HG03095 (cell line): ENCODE results near the gene TMEM62.
A peak's percentile ranks its signal among the peaks of the same experiment; 100 is the strongest.

Experiments
- ATAC-seq: cut with Tn5 transposase; IDR thresholded peaks from one replicate; pipeline ENCODE4 v1.9.1; 2021; ENCODE audit warnings: moderate library complexity; ENCODE audit not compliant: unreplicated experiment

TMEM62 gene

GRCh38 chr15:43133430-43134156 is at the start of gene TMEM62:
Gene TMEM62, plus strand, starts transcription at chr15:43133586. Its CDS starts 217 bp downstream, at chr15:43133803.
- peak; percentile 85 for ATAC-seq

GRCh38 chr15:43085921-43086320 is 47.5 kb upstream of the TMEM62 start:
- ATAC-seq: no peak

DNA sequence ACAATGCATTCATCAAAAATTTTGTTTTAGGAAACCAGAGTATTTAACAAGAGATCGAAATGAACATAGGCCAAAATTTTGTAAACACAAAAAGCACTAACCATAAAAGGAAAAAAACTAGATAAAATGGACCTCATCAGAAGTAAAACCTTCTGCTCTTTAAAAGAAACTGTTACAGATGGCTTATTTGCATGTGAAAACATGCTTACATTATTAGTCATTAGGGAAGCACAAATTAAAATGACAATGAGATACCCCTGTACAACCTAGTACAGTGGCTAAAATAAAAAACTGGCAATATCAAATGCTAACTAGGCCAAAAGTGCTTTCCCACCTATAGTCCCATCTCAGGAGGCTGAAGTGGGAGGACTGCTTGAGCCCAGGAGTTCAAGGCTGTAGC is 46.8 kb upstream of the TMEM62 start:
- ATAC-seq: no peak

DNA sequence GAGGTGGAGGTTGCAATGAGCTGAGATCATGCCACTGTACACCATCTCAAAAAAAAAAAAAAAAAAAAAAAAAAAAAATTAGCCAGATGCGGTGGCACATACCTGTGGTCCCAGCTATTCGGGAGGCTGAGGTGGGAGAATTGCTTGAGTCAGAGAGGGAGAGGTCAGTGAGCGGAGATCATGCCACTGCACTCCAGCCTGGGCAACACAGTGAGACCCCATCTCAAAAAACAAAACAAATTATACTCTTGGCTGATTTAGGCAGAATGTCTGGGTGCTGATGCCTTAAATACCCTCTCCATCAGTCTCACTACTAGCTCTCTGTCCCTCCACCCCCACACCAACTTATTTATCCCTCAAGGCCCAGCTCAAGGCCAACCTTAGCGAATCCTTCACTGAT is 41.5 kb upstream of the TMEM62 start:
- no peak for ATAC-seq

DNA sequence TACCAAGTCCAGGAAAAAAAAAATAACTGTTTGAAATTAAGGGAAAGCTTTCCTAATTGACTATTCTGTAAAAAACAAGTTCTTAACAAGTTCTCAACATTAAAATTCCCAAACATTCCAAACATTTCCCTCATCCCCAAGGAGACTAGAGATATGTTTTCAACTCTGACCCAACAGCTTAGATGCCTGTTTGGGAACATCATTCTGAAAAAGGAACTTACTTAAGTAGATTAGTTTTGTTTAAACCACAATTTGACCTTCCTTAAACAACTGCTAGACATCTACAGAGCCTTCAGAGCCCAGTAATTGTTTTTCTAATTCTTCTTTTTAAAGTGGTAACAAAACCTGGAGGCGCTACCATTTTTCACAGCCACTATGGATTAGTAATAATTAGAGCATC is 40.4 kb upstream of the TMEM62 start:
- no peak for ATAC-seq

- no peak for ATAC-seq
Measured at GRCh38 chr15:43094416-43095030, 38.9 kb upstream of the TMEM62 start.

- ATAC-seq: no peak
Measured at GRCh38 chr15:43095243-43095642, 38.1 kb upstream of the TMEM62 start.

DNA sequence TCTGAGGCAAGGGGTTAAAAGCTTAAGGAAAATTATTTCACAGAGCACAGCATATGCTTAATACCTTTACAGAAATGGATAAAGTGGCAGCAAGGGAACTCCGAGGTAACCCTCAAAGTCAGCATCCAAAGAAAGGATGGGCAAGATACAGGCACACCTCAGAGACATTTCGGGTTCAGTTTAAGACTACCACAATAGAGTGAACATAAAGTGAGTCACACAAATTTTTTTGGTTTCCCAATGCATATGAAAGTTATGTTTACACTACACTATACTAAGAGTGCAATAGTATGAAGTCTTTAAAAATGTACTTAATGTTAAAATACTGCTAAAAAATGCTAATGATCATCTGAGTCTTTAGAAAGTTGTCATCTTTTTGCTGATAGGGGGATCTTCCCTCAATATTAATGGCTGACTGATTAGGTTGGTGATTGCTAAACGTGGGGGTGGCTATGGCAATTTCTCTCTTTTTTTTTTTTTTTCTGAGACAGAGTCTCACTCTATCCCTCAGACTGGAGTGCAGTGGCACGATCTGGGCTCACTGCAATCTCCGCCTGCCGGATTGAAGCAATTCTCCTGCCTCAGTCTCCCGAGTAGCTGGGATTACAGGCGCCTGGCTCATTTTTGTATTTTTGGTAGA is 37.6 kb upstream of the TMEM62 start:
- no peak for ATAC-seq

GRCh38 chr15:43096411-43096810 is 37.0 kb upstream of the TMEM62 start:
- ATAC-seq: no peak

- no peak for ATAC-seq
Measured at GRCh38 chr15:43099105-43099845, 34.1 kb upstream of the TMEM62 start.

- no peak for ATAC-seq
Measured at GRCh38 chr15:43100971-43101370, 32.4 kb upstream of the TMEM62 start.

GRCh38 chr15:43102187-43102586 is 31.2 kb upstream of the TMEM62 start:
- ATAC-seq: no peak

DNA sequence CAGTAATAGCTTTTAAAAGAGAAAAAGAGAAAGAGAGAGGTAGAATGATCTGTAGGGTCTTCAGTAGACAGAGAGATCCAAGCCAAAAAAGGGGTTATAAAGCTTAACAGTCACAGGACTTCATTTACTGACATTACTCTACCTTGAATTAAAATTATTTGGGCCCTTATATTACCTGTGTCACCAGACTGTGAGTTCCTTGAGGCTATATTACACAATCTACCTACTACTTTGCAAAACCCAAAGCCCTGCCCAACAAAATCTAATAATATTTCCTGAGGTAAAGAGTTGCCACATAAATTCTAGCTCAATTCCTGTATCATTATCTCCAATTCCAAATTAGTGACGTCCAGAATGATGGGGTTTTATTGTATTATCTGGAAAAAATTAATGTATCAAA is 29.5 kb upstream of the TMEM62 start:
- ATAC-seq: no peak

GRCh38 chr15:43104426-43104825 is 29.0 kb upstream of the TMEM62 start:
- ATAC-seq: no peak

DNA sequence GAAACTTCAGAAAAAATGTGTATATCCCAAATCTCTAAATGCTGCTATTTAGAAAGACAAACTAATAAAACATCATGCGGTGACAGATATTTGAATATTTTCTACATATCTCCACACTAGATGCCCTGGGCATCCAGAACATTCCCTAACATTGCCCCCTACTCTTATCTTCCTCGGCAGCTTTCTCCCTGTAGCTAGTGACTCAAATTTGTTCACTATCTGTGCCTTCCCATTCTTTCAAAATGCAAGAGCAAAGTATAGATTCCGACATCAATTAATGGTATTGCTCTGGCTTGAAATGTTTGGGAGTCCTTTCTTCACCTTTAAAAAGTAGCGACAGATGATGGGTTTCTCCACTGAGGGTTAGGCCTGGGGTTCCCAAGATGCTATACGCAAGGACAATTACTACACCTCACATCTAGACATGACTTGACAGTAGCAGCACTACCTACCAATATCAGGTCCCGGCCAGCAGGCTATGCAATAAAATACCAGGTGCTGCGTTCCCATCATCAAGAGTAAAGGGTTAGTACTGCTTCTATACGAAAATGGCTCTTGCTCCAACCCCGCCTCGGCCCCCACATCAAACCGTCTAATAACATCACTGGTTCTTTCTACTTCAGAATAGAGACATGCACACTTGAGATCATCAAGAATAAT is 28.2 kb upstream of the TMEM62 start:
- peak; percentile 24 for ATAC-seq

DNA sequence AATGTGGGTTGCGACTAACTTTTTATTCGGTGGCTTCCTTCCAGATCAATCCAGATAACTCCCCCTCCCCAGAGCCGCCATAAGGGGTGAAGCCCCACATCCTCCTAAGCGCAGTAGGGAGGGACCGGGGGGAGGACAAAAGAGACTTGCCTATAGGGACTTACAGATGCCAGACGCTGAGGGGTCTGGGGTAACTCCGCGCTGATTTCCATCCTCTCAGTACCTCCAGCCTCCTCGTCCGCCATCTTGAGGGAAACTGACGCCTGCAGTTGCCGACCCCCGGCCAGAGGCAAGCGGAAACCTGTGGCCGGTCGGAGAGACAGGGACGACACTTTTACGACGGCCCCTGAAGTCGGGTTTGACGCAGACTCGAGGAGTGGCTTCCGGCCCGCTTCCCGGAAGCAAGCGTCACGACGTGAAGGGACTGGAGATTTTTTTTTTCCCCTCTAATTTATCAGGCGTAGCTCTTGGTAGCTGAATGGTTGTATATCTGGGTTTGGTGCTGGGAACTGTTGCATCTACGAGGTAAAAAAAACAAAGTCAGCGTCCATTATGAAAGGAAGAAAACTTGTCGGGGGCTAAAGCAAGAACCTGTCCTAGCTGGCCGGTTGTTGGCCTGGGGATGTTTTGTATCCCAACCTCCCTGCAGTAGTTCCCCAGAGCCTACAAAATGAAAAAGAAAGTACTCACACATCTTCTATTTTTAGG is 27.5 kb upstream of the TMEM62 start, which contains the start of gene UBR1:
Gene UBR1 (minus strand): TSS at position 261 of the 708 bp plus-strand sequence. CDS start 16 bp downstream, at position 245.
- ATAC-seq: peak; percentile 81

DNA sequence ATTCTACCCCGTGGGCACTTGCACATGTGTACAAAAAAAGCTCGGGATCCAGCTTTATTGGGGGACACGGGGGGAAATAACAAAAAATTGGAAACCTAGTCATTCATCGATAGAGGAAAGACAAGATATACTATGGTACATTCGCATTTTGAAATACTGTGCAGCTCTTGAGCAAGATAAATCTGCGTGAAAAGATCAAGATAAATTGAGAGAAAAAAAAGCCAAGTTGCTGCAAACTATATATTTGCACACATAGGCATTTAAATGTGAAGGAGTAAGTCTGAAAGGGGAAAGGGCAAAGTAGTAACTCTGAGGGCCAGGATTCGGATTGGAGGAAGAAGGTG is 26.9 kb upstream of the TMEM62 start:
- ATAC-seq: no peak

DNA sequence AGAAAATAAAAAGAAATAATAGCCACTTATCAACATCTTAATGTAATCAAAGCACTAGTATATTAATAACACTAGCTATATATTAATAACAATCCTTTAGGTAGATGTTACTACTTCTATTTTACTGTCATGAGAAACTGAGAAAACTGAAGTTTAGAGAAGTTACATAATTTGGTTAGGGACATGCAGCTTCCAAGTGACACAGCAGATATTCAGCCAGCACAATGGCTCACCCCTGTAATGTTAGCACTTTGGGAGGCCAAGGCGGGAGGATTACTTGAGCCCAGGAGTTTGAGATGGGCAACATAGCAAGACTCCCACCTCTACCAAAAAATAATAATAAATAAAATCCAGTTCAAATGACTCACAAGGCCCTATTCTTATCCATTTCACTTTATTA is 25.6 kb upstream of the TMEM62 start:
- no peak for ATAC-seq

DNA sequence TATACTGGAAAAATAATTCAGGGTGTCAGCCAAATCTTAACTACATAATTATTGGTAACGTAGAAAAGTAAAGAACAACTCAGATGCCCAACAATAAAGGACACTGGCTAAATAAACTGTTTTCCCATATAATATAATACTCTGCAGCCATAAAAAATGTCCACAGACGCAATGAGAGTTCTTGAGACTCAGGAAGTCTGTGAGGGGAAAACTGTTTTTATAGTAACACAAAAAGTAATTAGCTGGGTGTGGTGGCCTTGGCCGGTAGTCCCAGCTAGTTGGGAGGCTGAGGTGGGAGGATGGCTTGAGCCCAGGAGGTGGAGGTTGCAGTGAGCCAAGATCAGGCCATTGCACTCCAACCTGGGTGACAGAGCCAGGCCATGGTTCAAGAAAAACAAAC is 22.0 kb upstream of the TMEM62 start:
- ATAC-seq: no peak

- ATAC-seq: no peak
Measured at GRCh38 chr15:43118286-43118685, 15.1 kb upstream of the TMEM62 start.
